NCI-H748 (cell line): ENCODE data around the gene NECAB3.
"Not testable (repeated sequence)": the region's sequence is repeated elsewhere in the genome, so short reads cannot be mapped to it uniquely, and the experiment has no call there.

Experiments used
- DNase-seq: peaks from one replicate; lab custom pipeline; 2025; ENCODE audit not compliant: unreplicated experiment; lab: John Stamatoyannopoulos, UW

The NECAB3 gene, protein sequence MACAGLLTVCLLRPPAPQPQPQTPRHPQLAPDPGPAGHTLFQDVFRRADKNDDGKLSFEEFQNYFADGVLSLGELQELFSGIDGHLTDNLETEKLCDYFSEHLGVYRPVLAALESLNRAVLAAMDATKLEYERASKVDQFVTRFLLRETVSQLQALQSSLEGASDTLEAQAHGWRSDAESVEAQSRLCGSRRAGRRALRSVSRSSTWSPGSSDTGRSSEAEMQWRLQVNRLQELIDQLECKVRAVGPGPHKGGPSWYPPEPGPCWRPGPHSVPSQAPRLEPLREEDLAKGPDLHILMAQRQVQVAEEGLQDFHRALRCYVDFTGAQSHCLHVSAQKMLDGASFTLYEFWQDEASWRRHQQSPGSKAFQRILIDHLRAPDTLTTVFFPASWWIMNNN

DNA sequence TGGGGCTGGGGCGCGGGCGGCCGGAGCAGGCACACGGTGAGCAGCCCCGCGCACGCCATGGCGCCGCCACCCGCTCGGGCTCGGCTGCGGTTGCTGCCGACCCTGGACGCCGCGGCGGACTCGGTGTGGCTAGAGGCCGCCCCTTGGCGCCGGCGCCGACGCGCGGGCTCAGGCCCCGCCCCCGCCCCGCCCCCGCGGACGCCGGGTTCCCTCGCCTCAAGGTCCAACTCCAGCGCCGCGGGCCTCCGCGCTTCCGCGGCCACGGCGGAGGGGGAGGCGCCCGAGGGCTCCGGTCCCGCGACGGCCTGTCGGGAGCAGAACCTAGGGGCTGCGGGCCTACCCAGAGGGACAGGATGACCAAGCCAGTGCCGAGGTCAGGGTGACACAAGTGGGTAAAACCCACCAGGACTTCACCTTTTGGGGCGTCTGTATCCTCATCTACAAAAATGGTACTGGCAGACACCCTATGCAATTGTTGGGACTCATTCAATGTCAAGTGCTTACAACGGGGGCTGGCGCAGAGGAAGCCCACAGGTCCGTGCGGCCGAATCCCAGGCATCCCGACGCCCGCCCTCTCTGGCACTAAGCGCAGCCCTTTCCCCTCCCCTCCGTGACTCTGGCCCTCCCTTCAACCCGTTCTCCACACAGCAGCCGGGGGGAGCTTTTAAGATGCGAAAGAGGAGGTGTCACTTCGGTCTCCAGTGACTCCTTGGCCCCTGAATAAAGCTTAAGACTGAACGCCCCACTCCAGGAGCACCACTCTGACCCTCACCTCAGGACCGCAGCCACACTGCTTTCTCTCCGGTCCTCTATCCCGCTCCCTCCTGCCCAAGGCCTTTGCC is at the start of gene NECAB3:
TSS of gene NECAB3 (minus strand) at position 135 of the 842 bp plus-strand sequence. CDS start at position 59, 76 bp downstream.
- peak; percentile 82 for DNase-seq

DNA sequence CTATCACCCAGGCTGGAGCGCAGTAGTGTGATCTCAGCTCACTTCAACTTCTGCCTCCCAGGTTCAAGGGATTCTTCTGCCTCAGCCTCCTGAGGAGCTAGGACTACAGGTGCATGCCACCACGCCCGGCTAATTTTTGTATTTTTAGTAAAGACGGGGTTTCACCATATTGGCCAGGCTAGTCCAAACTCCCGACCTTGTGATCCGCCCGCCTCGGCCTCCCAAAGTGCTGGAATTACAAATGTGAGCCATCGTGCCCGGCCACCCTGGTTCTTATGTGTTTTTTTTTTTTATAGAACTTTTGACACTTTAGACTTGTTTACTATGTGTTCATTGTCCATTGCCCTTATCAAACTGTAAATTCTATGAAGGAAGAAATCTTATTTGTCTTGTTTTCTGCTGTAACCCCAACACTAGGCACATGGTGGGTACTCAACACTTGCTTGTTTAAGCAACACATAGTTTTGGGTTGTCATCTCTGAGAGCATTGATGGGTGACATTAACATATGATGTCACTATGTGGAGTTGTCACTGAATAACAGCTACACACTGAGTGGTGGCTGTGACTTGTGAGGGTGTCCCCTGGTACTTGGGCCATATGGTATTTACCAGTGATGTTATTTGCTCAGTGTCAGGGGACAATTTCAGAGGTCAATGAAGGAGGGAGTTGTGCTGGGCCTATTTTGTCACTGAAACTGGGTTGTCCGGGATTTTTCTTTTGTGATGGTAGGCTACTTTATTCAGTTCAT is 47.3 kb upstream of the NECAB3 start:
- no peak for DNase-seq

DNA sequence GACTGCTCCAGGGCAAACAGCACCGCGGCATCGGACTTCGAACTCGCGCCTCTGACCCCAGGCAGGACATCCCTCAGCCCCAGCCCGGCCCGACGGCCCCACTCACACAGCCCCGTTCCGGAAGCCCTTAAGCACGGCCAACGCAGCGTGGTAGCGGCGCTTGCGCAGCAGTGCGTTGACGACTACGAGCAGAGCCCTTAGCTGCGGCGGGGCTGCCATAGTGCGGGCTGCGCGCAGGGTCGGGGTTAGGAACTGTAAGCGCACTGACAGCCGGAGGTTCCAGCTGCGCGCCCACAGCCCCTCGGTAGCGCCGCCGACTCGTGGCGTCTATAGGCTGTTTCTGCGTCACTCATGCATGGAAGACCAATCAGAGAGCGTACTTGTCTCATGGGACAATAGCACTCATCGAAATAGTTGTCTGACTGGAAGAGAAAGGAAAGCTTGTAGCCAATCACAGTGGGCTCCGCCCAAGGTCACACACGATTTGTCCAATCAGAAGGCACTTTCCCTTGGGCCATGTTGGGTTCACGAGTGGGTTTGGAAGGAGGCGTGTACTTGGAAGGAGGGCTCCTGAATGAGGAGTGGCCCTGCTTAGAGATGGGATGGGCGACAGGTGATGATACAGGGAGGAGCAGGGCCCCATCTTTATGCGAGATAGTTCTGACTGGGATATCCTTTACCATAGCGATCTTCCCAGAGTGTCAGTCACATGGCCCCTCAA is 45.9 kb upstream of the NECAB3 start, which contains the start of gene PXMP4:
TSS of gene PXMP4 (minus strand) at position 322 of the 721 bp plus-strand sequence. CDS start at position 219, 103 bp downstream.
- peak; percentile 99 for DNase-seq

DNA sequence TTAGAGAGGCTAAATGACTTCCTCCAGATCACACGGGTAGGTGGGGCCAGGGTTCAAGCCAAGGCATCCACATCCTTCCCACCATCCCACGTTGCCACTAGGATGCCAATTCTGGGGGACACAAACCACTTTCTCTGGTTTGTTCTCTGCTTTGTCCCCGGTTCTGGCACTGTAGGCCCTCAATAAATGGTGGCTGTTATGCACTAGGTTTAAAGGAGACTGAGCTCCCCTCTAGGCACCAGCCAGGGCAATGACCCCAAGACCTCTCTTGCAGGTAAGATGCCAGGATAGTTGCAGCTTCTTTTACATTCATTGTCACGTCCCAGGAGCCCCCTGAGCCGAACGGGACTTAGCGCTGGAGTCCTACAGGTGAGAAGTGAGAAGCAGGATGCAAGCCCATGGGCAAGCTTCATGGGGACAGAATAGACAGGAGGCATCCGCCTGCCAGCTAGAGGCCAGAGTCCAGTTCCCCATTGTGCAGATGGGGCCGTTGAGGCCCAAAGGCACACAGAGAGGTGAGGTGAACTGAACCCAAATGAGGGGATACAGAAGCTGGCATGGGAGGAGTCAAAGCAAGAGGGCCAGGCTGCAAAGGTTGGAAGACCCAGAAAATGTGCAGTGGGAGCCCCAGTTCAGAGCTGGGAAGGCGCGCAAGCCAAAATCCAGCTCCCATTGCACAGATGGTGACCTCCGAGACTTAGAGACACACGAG is 45.2 kb upstream of the NECAB3 start:
- peak; percentile 39 for DNase-seq

DNA sequence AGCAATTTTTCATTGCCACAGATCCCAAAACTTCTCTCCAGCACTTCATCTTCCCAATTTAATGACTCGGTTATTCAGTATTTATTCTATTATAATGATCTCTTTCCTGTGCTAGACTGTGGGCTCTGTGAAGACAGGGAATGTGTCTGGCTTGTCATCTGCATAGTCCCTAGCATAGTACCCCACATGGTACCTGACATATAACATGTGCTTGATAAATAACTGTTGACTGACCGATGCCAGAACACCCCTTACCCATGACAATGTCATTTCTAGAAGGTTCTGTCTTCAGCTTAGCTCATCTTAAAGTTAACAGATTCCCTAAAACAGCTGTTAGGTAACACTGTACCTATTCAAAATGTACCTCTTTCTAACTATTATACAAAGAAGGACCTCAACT is 42.3 kb upstream of the NECAB3 start:
- DNase-seq, result no peak

DNA sequence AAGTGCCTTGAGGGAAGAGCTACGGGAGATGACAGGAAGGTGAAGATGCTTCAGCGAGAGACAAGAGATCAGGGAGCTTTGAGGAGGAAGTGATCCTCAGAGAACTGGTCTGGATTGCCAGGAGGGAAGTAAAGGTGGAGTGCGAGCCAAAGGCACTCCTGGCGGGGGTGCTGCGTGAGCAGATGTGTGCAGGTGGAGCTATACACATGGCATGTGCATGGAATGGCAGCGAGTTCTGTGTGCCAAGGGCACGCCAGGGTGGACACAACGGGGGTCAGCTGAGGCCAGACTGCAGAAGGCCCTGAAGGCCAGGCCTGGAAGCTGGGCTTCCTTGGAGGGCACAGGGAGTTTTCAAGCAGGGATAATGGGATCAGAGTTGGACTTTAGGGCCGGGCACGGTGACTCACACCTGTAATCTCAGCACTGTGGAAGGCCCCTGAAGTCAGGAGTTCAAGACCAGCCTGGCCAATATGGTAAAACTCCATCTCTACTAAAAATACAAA is 39.7 kb upstream of the NECAB3 start:
- DNase-seq, result no peak

DNA sequence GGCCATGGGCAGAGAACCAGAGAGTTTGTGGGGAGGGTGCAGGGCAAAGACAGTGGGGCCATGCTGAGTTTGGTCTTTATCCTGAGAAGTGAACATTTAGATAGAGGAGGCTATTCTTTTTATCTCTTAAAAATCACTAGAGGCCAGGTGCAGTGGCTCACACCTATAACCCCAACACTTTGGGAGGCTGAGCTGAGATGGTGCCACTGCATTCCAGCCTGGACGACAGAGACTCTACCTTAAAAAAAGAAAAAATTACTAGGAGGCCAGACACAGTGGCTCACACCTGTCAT is 37.2 kb upstream of the NECAB3 start:
- no peak for DNase-seq

DNA sequence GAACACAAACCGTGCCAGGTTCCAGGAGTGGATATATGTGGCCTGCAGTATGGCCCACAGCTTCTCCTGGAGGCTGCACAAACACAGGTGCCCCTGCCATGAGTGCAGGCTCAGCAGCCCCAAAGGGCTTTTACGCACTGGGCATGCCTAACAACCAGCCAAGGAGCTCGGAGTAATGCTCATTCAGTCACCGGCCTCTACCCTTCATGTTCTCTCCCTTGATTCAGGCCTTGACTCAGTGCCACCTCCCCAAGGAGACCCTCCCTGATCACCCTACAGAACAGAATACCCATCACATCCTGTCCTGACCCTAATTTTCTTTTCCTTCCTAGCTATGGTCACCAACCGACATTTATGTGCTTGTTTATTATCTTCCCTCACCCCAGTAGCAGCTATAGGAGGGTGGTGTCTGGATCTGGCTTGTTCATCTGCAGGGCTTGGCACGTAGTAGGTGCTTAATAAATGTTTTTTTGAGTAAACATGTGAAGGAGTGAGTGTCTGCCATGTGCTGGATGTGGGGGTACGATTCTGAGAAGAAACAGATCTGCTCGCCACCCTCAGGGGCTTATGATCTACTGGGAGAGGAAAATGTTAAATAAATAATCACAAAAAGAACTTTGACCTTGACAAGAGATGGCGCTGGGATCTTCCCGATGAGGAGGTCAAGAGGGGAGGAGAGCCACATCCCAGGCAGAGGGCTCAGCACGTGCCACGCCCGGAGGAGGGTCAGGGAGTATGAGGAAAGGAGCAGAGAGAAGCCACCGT is 36.6 kb upstream of the NECAB3 start:
- DNase-seq, result no peak

DNA sequence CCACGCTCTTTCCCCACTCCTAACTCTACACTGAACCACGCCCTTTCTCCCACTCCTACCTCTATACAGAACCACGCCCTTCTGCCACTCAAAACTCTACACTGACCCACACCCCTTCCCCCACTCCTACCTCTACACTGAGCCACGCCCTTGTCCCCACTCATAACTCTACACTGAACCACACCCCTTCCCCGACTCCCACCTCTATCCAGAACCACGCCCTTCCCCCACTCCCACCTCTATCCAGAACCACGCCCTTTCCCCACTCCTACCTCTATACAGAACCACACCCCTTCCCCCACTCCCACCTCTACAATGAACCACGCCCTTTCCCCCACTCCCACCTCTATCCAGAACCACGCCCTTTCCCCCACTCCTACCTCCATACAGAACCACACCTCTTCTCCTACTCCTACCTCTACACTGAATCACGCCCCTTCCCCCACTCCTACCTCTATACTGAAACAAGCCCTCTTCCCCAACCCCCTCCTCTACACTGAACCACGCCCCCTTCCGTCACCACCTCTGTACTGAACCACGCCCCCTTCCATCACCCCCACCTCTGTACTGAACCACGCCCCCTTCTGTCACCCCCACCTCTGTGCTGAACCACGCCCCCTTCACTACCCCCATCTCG is 35.8 kb upstream of the NECAB3 start:
- peak; percentile 63 for DNase-seq

DNA sequence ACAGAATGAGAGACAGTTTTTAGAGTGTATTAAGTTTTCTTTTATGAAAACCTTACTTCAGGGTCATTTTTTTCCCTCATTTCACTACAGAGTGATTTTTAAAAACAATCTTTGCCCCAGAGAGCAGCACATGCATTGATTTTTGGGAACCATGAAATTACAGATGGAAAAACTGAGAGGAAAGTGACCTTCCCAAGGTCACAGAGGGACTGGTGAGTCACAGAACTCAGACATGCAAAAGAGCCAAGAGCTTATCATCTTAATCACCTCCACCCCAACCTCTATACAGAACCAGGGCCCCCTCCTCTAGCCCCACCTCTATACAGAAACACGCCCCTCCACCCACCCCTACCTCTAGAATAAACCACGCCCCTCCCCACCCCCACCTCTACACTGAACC is 35.2 kb upstream of the NECAB3 start:
- no peak for DNase-seq

DNA sequence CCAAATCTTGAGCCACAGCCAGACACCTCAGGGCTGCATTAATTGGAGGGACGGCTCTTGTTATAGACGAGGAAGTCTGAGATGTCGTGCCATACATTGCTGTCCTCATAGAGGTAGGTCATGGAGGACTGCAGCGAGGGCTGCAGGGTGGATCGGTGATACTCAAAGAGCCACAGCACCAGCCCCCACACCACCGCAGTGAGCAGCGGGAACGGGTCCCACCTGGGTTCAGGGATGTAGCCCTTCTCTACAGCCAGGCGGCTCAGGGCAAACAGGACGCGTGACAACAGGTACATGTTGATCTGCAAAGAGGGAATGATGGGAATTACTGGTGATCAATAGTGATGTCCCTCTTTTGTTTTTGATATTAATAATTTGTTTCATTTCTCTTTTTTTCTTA is 33.4 kb upstream of the NECAB3 start:
- no peak for DNase-seq

DNA sequence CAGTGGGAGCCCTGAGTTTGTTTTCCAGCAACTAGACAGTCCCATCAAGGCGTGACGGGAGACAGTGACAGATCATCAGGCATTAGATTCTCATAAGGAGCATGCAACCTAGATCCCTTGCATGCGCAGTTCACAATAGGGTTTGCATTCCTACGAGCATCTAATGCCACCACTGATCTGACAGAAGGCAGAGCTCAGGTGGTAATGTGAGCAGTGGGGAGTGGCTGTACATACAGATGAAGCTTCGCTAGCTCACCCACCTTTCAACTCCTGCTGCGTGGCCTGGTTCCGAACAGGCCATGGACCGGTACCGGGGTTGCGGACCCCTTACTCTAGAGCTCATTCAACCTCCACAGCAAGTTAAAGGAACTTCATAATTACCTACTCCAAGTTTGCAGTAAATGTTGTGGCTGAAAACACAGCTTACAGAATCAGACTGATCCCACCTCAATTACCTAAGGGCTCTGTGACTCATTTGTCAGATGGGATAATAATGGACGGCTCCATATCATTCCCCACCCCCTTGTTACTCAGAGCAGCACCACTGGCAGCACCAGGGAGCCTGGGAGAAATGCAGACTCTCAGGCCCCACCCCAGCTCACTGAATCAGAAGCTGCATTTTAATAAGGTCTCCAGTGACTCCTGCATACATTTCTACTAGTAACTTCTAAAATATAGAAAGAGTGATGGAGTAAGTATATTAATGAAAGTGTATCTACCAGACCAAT is 30.1 kb upstream of the NECAB3 start:
- no peak for DNase-seq

DNA sequence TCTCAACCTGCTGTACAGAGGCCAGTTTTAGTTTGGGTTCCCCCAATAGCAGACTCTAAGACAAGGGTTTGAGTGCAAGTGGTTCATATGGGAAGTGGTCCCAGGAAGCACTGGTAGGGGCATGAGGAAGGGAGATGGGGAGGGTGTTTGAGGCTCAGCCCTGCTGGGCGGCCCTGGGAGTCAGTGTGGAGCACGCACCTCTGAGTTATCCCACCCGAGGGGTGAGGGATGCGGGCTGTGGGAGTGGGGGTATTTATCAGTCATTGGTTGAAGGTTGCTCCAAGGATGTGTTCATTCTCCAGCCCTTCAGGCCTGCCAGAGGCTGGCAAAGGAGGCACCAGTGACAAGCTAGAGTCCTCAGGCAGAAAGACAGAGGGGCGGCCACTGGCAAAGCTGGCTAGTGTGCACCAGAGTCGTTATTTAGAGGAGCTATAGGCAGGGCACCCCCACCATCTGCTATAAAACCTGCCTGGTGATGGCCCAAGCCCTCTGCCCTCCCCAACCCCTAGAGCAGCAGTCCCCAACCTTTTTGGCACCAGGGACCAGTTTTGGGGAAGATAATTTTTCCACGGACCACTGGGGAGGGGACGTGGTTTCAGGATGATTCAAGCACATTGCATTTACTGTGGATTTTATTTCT is 29.4 kb upstream of the NECAB3 start:
- DNase-seq, result no peak

DNA sequence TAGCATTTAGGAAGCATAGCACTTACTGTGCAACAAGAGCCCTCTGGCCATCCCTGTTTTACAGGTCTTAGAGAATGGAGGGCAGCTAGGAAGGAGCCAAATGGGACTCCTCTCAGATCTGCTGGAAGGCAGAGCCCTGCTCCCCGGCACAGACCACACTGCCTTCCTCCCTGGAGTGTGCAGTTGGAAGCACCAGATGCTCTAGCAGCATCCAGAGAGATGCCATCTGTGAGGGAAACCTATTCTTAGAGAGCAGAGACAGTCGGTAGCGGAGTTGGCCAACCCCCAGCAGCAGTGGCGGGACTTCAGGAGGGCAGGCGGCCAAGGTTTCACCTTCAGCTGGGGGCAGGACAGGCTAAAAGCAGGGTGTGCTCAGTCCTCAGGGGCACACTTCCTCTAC is 28.6 kb upstream of the NECAB3 start:
- no peak for DNase-seq

DNA sequence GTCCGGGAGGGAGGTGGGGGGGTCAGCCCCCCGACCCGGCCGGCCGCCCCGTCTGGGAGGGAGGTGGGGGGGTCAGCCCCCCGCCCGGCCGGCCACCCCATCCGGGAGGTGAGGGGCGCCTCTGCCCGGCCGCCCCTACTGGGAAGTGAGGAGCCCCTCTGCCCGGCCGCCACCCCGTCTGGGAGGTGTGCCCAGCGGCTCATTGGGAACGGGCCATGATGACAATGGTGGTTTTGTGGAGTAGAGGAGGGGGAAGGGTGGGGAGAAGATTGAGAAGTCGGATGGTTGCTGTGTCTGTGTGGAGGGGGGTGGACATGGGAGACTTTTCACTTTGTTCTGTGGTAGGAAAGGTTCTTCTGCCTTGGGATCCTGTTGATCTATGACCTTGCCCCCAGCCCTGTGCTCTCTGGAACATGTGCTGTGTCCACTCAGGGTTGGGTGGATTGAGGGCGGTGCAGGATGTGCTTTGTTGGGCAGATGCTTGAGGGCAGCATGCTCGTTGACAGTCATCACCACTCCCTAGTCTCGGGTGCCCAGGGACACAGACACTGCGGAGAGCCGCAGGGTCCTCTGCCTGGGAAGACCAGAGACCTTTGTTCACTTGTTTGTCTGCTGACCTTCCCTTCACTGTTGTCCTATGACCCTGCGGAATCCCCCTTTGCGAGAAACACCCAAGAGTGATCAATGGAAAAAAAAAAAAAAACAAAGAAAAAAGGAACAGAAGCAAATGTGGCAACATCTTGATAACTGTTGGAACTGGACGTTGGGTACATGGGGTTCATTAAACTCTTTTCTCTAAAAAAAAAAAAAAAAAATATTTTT is 27.6 kb upstream of the NECAB3 start:
- no peak for DNase-seq

DNA sequence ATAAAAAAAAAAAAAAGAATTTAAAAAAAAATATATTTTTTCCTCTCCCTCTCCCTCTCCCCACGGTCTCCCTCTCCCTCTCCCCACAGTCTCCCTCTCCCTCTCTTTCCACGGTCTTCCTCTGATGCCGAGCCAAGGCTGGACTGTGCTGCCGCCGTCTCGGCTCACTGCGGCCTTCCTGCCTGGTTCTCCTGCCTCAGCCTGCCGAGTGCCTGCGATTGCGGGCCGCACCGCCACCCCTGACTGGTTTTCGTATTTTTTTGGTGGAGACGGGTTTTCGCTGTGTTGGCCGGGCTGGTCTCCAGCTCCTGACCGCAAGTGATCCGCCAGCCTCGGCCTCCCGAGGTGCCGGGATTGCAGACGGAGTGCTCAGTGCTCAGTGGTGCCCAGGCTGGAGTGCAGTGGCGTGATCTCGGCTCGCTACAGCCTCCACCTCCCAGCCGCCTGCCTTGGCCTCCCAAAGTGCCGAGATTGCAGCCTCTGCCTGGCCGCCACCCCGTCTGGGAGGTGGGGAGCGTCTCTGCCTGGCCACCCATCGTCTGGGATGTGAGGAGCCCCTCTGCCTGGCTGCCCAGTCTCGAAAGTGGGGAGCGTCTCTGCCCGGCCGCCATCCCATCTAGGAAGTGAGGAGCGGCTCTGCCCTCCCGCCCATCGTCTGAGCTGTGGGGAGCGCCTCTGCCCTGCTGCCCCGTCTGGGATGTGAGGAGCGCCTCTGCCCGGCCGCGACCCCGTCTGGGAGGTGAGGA is 26.6 kb upstream of the NECAB3 start:
- DNase-seq, result not testable (repeated sequence)
